ENCODE measurements around the gene DNAJC6.

DNA sequence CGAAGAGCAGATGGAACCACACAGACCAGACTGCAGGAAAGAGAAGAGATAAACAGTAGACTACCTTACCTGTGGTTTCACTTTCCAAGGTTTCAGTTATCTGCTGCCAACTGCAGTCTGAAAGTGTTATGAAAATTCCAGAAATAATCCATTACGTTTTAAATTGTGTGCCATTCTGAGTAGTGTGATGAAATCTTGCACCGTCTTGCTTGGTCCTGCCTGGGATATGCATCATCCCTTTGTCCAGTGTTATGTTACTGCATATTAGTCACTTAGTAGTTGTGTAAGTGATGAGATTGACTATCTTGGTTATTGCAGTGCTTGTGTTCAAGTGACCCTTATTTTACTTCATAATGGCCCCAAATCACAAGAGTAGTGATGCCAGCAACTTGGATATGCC is 33.9 kb downstream of the DNAJC6 start:
- TF ChIP-seq, protein P1, sequence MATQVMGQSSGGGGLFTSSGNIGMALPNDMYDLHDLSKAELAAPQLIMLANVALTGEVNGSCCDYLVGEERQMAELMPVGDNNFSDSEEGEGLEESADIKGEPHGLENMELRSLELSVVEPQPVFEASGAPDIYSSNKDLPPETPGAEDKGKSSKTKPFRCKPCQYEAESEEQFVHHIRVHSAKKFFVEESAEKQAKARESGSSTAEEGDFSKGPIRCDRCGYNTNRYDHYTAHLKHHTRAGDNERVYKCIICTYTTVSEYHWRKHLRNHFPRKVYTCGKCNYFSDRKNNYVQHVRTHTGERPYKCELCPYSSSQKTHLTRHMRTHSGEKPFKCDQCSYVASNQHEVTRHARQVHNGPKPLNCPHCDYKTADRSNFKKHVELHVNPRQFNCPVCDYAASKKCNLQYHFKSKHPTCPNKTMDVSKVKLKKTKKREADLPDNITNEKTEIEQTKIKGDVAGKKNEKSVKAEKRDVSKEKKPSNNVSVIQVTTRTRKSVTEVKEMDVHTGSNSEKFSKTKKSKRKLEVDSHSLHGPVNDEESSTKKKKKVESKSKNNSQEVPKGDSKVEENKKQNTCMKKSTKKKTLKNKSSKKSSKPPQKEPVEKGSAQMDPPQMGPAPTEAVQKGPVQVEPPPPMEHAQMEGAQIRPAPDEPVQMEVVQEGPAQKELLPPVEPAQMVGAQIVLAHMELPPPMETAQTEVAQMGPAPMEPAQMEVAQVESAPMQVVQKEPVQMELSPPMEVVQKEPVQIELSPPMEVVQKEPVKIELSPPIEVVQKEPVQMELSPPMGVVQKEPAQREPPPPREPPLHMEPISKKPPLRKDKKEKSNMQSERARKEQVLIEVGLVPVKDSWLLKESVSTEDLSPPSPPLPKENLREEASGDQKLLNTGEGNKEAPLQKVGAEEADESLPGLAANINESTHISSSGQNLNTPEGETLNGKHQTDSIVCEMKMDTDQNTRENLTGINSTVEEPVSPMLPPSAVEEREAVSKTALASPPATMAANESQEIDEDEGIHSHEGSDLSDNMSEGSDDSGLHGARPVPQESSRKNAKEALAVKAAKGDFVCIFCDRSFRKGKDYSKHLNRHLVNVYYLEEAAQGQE (IDR thresholded peaks at IDR 0.05; ENCODE audit: insufficient read depth in 1 of 2, low read depth in 2 of 2, low read length in 1 of 2), result no peak
- TF ChIP-seq POLR2AphosphoS5 (IDR thresholded peaks at IDR 0.05; ENCODE audit: low read depth, low read length) (no peak), SIN3A (IDR thresholded peaks at IDR 0.05; ENCODE audit: borderline replicate concordance, insufficient read depth, low read depth, low read length) (no peak)
- TF ChIP-seq, protein P2, sequence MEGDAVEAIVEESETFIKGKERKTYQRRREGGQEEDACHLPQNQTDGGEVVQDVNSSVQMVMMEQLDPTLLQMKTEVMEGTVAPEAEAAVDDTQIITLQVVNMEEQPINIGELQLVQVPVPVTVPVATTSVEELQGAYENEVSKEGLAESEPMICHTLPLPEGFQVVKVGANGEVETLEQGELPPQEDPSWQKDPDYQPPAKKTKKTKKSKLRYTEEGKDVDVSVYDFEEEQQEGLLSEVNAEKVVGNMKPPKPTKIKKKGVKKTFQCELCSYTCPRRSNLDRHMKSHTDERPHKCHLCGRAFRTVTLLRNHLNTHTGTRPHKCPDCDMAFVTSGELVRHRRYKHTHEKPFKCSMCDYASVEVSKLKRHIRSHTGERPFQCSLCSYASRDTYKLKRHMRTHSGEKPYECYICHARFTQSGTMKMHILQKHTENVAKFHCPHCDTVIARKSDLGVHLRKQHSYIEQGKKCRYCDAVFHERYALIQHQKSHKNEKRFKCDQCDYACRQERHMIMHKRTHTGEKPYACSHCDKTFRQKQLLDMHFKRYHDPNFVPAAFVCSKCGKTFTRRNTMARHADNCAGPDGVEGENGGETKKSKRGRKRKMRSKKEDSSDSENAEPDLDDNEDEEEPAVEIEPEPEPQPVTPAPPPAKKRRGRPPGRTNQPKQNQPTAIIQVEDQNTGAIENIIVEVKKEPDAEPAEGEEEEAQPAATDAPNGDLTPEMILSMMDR (IDR thresholded peaks at IDR 0.05), result no peak
